Thoracic aorta (tissue), 2 donors: Measurements from ENCODE around the gene ADTRP. TPM values are rescaled to one million over a fixed set of nuclear protein-coding genes. Genes with fewer than 3 reads are reported as not detected.
"Not testable (repeated sequence)": the region's sequence is repeated elsewhere in the genome, so short reads cannot be mapped to it uniquely, and the experiment has no call there.

Experiments
- ATAC-seq: fragments of 150-250 bp; one replicate; pipeline ENCODE4 v1.8.0; 2017; ENCODE audit warnings: low read depth; ENCODE audit not compliant: insufficient number of reproducible peaks, low FRiP score
- DNase-seq: peaks from one replicate; pipeline ENCODE4 v3.0.0-alpha.2; 2020; ENCODE audit warnings: low spot score
- H3K27ac ChIP-seq, 2 donors: fragments of 200-600 bp; sonication (generic); 1 replicate in 1 of 2; 2 replicates in 1 of 2; pipeline ENCODE4 v1.5.1; 2016; ENCODE audit warnings: mild to moderate bottlenecking in 2 of 2, moderate library complexity in 2 of 2
- H3K27me3 ChIP-seq: fragments of 200-600 bp; sonication (generic); replicated peaks from 2 replicates; pipeline ENCODE4 v1.6.0; 2016; ENCODE audit warnings: mild to moderate bottlenecking; ENCODE audit not compliant: insufficient read depth
- H3K36me3 ChIP-seq: fragments of 200-600 bp; sonication (generic); one replicate; pipeline ENCODE4 v1.5.1; 2016
- H3K4me1 ChIP-seq, 2 donors: fragments of 200-600 bp; sonication (generic); 1 replicate in 1 of 2; 2 replicates in 1 of 2; pipeline versions ENCODE4 v1.5.1 to v1.6.0; 2016; ENCODE audit warnings: low read depth in 2 of 2, mild to moderate bottlenecking in 1 of 2; ENCODE audit not compliant: control insufficient read depth in 1 of 2
- H3K4me3 ChIP-seq: fragments of 200-600 bp; sonication (generic); 2 replicates; pipeline ENCODE4 v1.5.1; 2016; ENCODE audit warnings: mild to moderate bottlenecking
- H3K9me3 ChIP-seq: fragments of 200-600 bp; sonication (generic); 2 replicates; pipeline ENCODE4 v1.5.1; 2016
- CTCF ChIP-seq: fragments of 200-600 bp; sonication (generic); IDR thresholded peaks from one replicate; pipeline ENCODE4 v1.5.1; 2019; ENCODE audit warnings: antibody characterized with exemption
- total RNA-seq, 2 donors: library from RNA; depleted of rRNA; stranded (reverse); fragments of >200 nt; gene quantifications; one replicate each; pipeline versions ENCODE4 v1.1.0 to v1.2.3, GENCODE V29; 2016

ADTRP gene
- total RNA-seq, 2 donors from 2014 or later = not detected

GRCh38 chr6:11804135-11804534 is 25.5 kb upstream of the ADTRP start:
- no peak for TF ChIP-seq CTCF
- Histone ChIP-seq H3K9me3 (no peaks in the 10 kb centered on the region), H3K4me1 (peaks cover 0 to 1% of the 10 kb centered on the region in 2 donors), H3K27me3 (no peaks in the 10 kb centered on the region), H3K36me3 (no peaks in the 10 kb centered on the region), H3K4me3 (no peak overlapping the region), H3K27ac (no peak overlapping the region)
- ATAC-seq (no peak), DNase-seq (no peak)

- H3K27ac ChIP-seq = no peak overlapping the region
- ATAC-seq (no peak), DNase-seq (no peak)
- H3K36me3 ChIP-seq = no peaks in the 10 kb centered on the region
- no peaks in the 10 kb centered on the region for H3K27me3 ChIP-seq
- no peak overlapping the region for H3K4me3 ChIP-seq
- no peak for TF ChIP-seq CTCF
- H3K9me3 ChIP-seq = no peaks in the 10 kb centered on the region
- H3K4me1 ChIP-seq = no peaks in the 10 kb centered on the region
These were observed 25.0 kb upstream of the ADTRP start for GRCh38 chr6:11803591-11803971.

- TF ChIP-seq CTCF = no peak
- H3K4me1 ChIP-seq = no peaks in the 10 kb centered on the region
- H3K27ac ChIP-seq = no peak overlapping the region
- DNase-seq = no peak
- no peaks in the 10 kb centered on the region for H3K27me3 ChIP-seq
- no peaks in the 10 kb centered on the region for H3K9me3 ChIP-seq
- ATAC-seq = no peak
- H3K4me3 ChIP-seq = no peak overlapping the region
- no peaks in the 10 kb centered on the region for H3K36me3 ChIP-seq
These were observed 24.4 kb upstream of the ADTRP start for GRCh38 chr6:11802886-11803590.

GRCh38 chr6:11800531-11800930 is 21.9 kb upstream of the ADTRP start:
- H3K4me3 ChIP-seq, ATAC-seq, H3K27ac ChIP-seq, H3K9me3 ChIP-seq, H3K36me3 ChIP-seq, H3K4me1 ChIP-seq, H3K27me3 ChIP-seq, DNase-seq: not testable (repeated sequence)

GRCh38 chr6:11798538-11798937 is 19.9 kb upstream of the ADTRP start:
- no peaks in the 10 kb centered on the region for H3K36me3 ChIP-seq
- ATAC-seq (no peak), DNase-seq (no peak)

More at GRCh38 chr6:11798538-11798937, 19.9 kb upstream of the ADTRP start:
- Histone ChIP-seq H3K4me1 (peaks cover 0 to 6% of the 10 kb centered on the region in 2 donors), H3K4me3 (no peak overlapping the region), H3K27ac (no peak overlapping the region), H3K9me3 (no peaks in the 10 kb centered on the region), H3K27me3 (no peaks in the 10 kb centered on the region)
- TF ChIP-seq CTCF = no peak
